CD4-positive, alpha-beta T cell treated with Interleukin-10 for 1 hour (primary cell): ENCODE results near the gene S100PBP.
"Not testable (repeated sequence)": the region's sequence is repeated elsewhere in the genome, so short reads cannot be mapped to it uniquely, and the experiment has no call there.

Experiments
- DNase-seq: peaks from one replicate; pipeline ENCODE4 v3.0.0-alpha.2; 2020

S100PBP gene

GRCh38 chr1:32786856-32787255 is 30.6 kb upstream of the S100PBP start:
- peak; percentile 13 for DNase-seq

- DNase-seq = not testable (repeated sequence)
Measured at GRCh38 chr1:32789356-32789755, 28.1 kb upstream of the S100PBP start.

GRCh38 chr1:32791881-32792280 is 25.6 kb upstream of the S100PBP start:
- DNase-seq = no peak

- not testable (repeated sequence) for DNase-seq
Measured at GRCh38 chr1:32795763-32796162, 21.7 kb upstream of the S100PBP start.

GRCh38 chr1:32797456-32797855 is 20.0 kb upstream of the S100PBP start:
- no peak for DNase-seq

- DNase-seq = no peak
Measured at GRCh38 chr1:32798191-32798590, 19.3 kb upstream of the S100PBP start.

- peak; percentile 71 for DNase-seq
Measured at GRCh38 chr1:32798679-32799416, 18.6 kb upstream of the S100PBP start.

GRCh38 chr1:32801096-32801715 is 16.2 kb upstream of the S100PBP start:
- DNase-seq = peak; percentile 62

- DNase-seq = not testable (repeated sequence)
Measured at GRCh38 chr1:32804460-32804859, 13.0 kb upstream of the S100PBP start.

- no peak for DNase-seq
Measured at GRCh38 chr1:32806290-32806689, 11.2 kb upstream of the S100PBP start.

GRCh38 chr1:32806910-32807523 is 10.4 kb upstream of the S100PBP start:
- DNase-seq = no peak

- DNase-seq = no peak
Measured at GRCh38 chr1:32808580-32808979, 8.9 kb upstream of the S100PBP start.

GRCh38 chr1:32810358-32810757 is 7.1 kb upstream of the S100PBP start:
- DNase-seq = no peak

- no peak for DNase-seq
Measured at GRCh38 chr1:32811265-32811664, 6.2 kb upstream of the S100PBP start.

- DNase-seq = no peak
Measured at GRCh38 chr1:32811917-32812316, 5.5 kb upstream of the S100PBP start.

GRCh38 chr1:32813941-32814739 is 3.3 kb upstream of the S100PBP start:
- DNase-seq = no peak

- no peak for DNase-seq
Measured at GRCh38 chr1:32816676-32817158, 736 bp upstream of the S100PBP start.

GRCh38 chr1:32817815-32818786 is 648 bp downstream of the S100PBP start:
- peak; percentile 27 for DNase-seq

GRCh38 chr1:32818804-32819541 is 1.5 kb downstream of the S100PBP start:
- peak; percentile 47 for DNase-seq

- no peak for DNase-seq
Measured at GRCh38 chr1:32825181-32825580, 7.7 kb downstream of the S100PBP start.

GRCh38 chr1:32828341-32828740 is 10.9 kb downstream of the S100PBP start:
- no peak for DNase-seq
